ENCODE measurements around the gene ACADVL. TPM values are rescaled to one million over a fixed set of nuclear protein-coding genes. Genes with fewer than 3 reads are reported as not detected.

The ACADVL gene
- total RNA-seq, 1 experiment from 2014 or later: 558 TPM

DNA sequence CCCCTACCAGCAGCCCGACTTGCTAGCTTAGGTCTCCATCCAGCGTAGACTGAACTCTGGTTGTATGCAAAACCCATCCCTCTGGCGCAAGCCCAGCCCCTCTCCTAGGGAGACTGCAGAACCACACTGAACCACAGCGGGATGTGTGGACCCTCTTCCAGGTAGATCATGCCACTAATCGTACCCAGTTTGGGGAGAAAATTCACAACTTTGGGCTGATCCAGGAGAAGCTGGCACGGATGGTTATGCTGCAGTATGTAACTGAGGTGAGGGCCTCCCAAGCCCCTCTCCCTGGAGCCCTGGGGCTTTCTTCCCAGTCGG lies 3.2 kb downstream of the ACADVL start:
- no peaks in the 10 kb centered on the region for H3K27me3 ChIP-seq (ENCODE audit: low read length)
- no peaks in the 10 kb centered on the region for H3F3A ChIP-seq (ENCODE audit: low read length, unreplicated experiment)
- DNase-seq (no peak), ATAC-seq (no peak)
- intact Hi-C loops (cut with micrococcal nuclease): no loop called here
- H3K79me2 ChIP-seq (ENCODE audit: low read length): peaks cover 25% of the 10 kb centered on the region
- ChIA-PET CTCF (no interaction called here), POLR2A (ENCODE audit: unreplicated experiment) (no interaction called here)
- no peak overlapping the region for H3K4me3 ChIP-seq (ENCODE audit: low read length)
- BruUV-seq (replicated peaks): no TSS peak
- H4K20me1 ChIP-seq (ENCODE audit: low read length): peaks cover 14% of the 10 kb centered on the region; the same call in 1 of the 2 replicates
- no peak for TF ChIP-seq EZH2phosphoT487 (IDR thresholded peaks at IDR 0.05; ENCODE audit: borderline replicate concordance, low read length)
- TF ChIP-seq CTCF (conservative IDR thresholded peaks at IDR 0.05; ENCODE audit: low read depth, low read length): no peak
- TF ChIP-seq EZH2 (IDR thresholded peaks at IDR 0.05; ENCODE audit: low read length, unreplicated experiment): no peak
- H3K9ac ChIP-seq (ENCODE audit: low read length): no peak overlapping the region
- H3K4me1 ChIP-seq (ENCODE audit: insufficient read depth, low read length): peaks cover 20% of the 10 kb centered on the region; the same call in 1 of the 2 replicates
- no peak overlapping the region for H3K4me2 ChIP-seq (ENCODE audit: low read length)
- H3K36me3 ChIP-seq (ENCODE audit: low read depth, low read length): peaks cover 26% of the 10 kb centered on the region
- no peak overlapping the region for H2AFZ ChIP-seq (ENCODE audit: low read length)
- no peaks in the 10 kb centered on the region for H3K9me3 ChIP-seq (ENCODE audit: low read length)
- H3K9me2 ChIP-seq (replicated peaks; ENCODE audit: low read length): no peaks in the 10 kb centered on the region
- H3K27ac ChIP-seq (ENCODE audit: low read length): no peak overlapping the region

- H3K9me2 ChIP-seq (replicated peaks; ENCODE audit: low read length): no peaks in the 10 kb centered on the region
- H3K4me3 ChIP-seq (ENCODE audit: low read length): no peak overlapping the region
- ATAC-seq (no peak), DNase-seq (no peak)
- no peaks in the 10 kb centered on the region for H3K27me3 ChIP-seq (ENCODE audit: low read length)
- H3K9me3 ChIP-seq (ENCODE audit: low read length): no peaks in the 10 kb centered on the region
- POLR2A ChIA-PET (ENCODE audit: unreplicated experiment): no interaction called here
- no peak overlapping the region for H3K9ac ChIP-seq (ENCODE audit: low read length)
- no peak overlapping the region for H3K4me2 ChIP-seq (ENCODE audit: low read length)
- no TSS peak for BruUV-seq (replicated peaks)
- H3K79me2 ChIP-seq (ENCODE audit: low read length): peaks cover 25% of the 10 kb centered on the region
- no peak overlapping the region for H3K27ac ChIP-seq (ENCODE audit: low read length)
- H4K20me1 ChIP-seq (ENCODE audit: low read length): peaks cover 14% of the 10 kb centered on the region; the same call in 1 of the 2 replicates
- no peaks in the 10 kb centered on the region for H3F3A ChIP-seq (ENCODE audit: low read length, unreplicated experiment)
- H3K4me1 ChIP-seq (ENCODE audit: insufficient read depth, low read length): peaks cover 18% of the 10 kb centered on the region; the same call in 1 of the 2 replicates
- H3K36me3 ChIP-seq (ENCODE audit: low read depth, low read length): peaks cover 26% of the 10 kb centered on the region
- intact Hi-C loops (cut with micrococcal nuclease): no loop called here
- CTCF ChIA-PET: no interaction called here
- no peak overlapping the region for H2AFZ ChIP-seq (ENCODE audit: low read length)
- TF ChIP-seq CTCF (conservative IDR thresholded peaks at IDR 0.05; ENCODE audit: low read depth, low read length): no peak
- TF ChIP-seq EZH2 (IDR thresholded peaks at IDR 0.05; ENCODE audit: low read length, unreplicated experiment): no peak
These were observed 3.6 kb downstream of the ACADVL start for GRCh38 chr17:7223375-7223774.

GRCh38 chr17:7224110-7224509 lies 4.4 kb downstream of the ACADVL start:
- CTCF ChIA-PET: no interaction called here
- no peak overlapping the region for H3K9ac ChIP-seq (ENCODE audit: low read length)
- no peak overlapping the region for H3K27ac ChIP-seq (ENCODE audit: low read length)
- H3K79me2 ChIP-seq (ENCODE audit: low read length): peaks cover 25% of the 10 kb centered on the region
- BruUV-seq (replicated peaks): no TSS peak
- ATAC-seq (no peak), DNase-seq (no peak)
- intact Hi-C loops (cut with micrococcal nuclease): no loop called here
- H3K27me3 ChIP-seq (ENCODE audit: low read length): no peaks in the 10 kb centered on the region
- no peak overlapping the region for H2AFZ ChIP-seq (ENCODE audit: low read length)
- H3K4me1 ChIP-seq (ENCODE audit: insufficient read depth, low read length): peaks cover 15% of the 10 kb centered on the region; the same call in 1 of the 2 replicates
- no peak overlapping the region for H3K4me3 ChIP-seq (ENCODE audit: low read length)
- H4K20me1 ChIP-seq (ENCODE audit: low read length): peaks cover 14% of the 10 kb centered on the region; the same call in 1 of the 2 replicates
- no peaks in the 10 kb centered on the region for H3K9me2 ChIP-seq (replicated peaks; ENCODE audit: low read length)
- H3F3A ChIP-seq (ENCODE audit: low read length, unreplicated experiment): no peaks in the 10 kb centered on the region
- POLR2A ChIA-PET (ENCODE audit: unreplicated experiment): no interaction called here
- no peaks in the 10 kb centered on the region for H3K9me3 ChIP-seq (ENCODE audit: low read length)
- H3K4me2 ChIP-seq (ENCODE audit: low read length): no peak overlapping the region
- no peak for TF ChIP-seq EZH2 (IDR thresholded peaks at IDR 0.05; ENCODE audit: low read length, unreplicated experiment)
- no peak for TF ChIP-seq CTCF (conservative IDR thresholded peaks at IDR 0.05; ENCODE audit: low read depth, low read length)
- TF ChIP-seq EZH2phosphoT487 (IDR thresholded peaks at IDR 0.05; ENCODE audit: borderline replicate concordance, low read length): no peak
- peaks cover 26% of the 10 kb centered on the region for H3K36me3 ChIP-seq (ENCODE audit: low read depth, low read length)

Data from PC-3 (cell line).